Body of pancreas (tissue), 4 donors: Measurements from ENCODE around the gene RNPEP.

Experiments used
- CTCF ChIP-seq, 7 experiments: fragments of 450-650 bp in 4 of 7; fragments of 200-600 bp in 3 of 7; sonication (generic) in 3 of 7; IDR thresholded peaks; one replicate each; pipeline ENCODE4 v1.5.1; 2016 to 2019; ENCODE audit warnings: antibody characterized with exemption in 7 of 7
- POLR2A ChIP-seq, 3 donors: fragments of 450-650 bp; IDR thresholded peaks; one replicate each; pipeline ENCODE4 v1.6.1; 2016; ENCODE audit warnings: antibody characterized with exemption in 3 of 3, mild to moderate bottlenecking in 2 of 3

- no peak for TF ChIP-seq CTCF (IDR thresholded peaks at IDR 0.05)
- no peak for TF ChIP-seq POLR2A (IDR thresholded peaks at IDR 0.05)
Measured at GRCh38 chr1:202038688-202039346, 56.4 kb downstream of the RNPEP start.
